Adrenal gland (tissue), 19 donors: ENCODE results near the gene FBLN2. TPM values are rescaled to one million over a fixed set of nuclear protein-coding genes. Genes with fewer than 3 reads are reported as not detected.
A peak's percentile ranks its signal among the peaks of the same experiment; 100 is the strongest.
"Not testable (repeated sequence)": the region's sequence is repeated elsewhere in the genome, so short reads cannot be mapped to it uniquely, and the experiment has no call there.

Experiments used
- DNase-seq, 7 donors: peaks; one replicate each; pipeline ENCODE4 v3.0.0-alpha.2; 2019 to 2020
- H3K27ac ChIP-seq, 5 donors: fragments of 200-600 bp; sonication (generic) in 4 of 5; 1 replicate in 3 of 5; 2 replicates in 2 of 5; pipeline versions ENCODE4 v1.5.1 to v1.8.0; 2016 to 2020; ENCODE audit warnings: mild to moderate bottlenecking in 1 of 5
- H3K27me3 ChIP-seq: fragments of 200-600 bp; 2 replicates; pipeline ENCODE4 v1.8.0; 2021
- H3K36me3 ChIP-seq, 2 donors: fragments of 200-600 bp; replicated peaks in 1 of 2; 1 replicate in 1 of 2; 2 replicates in 1 of 2; pipeline versions ENCODE4 v1.5.1 to v1.8.0; 2018 to 2022
- H3K4me1 ChIP-seq, 2 donors: fragments of 200-600 bp; replicated peaks in 1 of 2; 1 replicate in 1 of 2; 2 replicates in 1 of 2; pipeline versions ENCODE4 v1.5.1 to v1.8.0; 2018 to 2021
- H3K4me3 ChIP-seq, 4 donors: fragments of 200-600 bp; sonication (generic) in 3 of 4; one replicate each; pipeline ENCODE4 v1.5.1; 2016 to 2018
- H3K9me3 ChIP-seq, 3 donors: fragments of 200-600 bp; sonication (generic) in 1 of 3; replicated peaks in 1 of 3; 1 replicate in 2 of 3; 2 replicates in 1 of 3; pipeline versions ENCODE4 v1.5.1 to v1.8.0; 2016 to 2021
- POLR2A ChIP-seq, 2 donors: fragments of 450-650 bp; IDR thresholded peaks; one replicate each; pipeline ENCODE4 v1.6.1; 2017; ENCODE audit warnings: antibody characterized with exemption in 2 of 2, mild to moderate bottlenecking in 2 of 2, moderate library complexity in 1 of 2
- WGBS, 4 donors: extraction: QIAGEN DNeasy Blood & Tissue Kit in 2 of 4; methylation state at CpG; one replicate each; pipeline versions ENCODE4 v1.1.5 to v1.1.7; 2013 to 2017; 5-methylcytosine and 5-hydroxymethylcytosine counted together
- intact Hi-C, 2 donors: fragments of 100-400 bp; cut with DNase I; formaldehyde crosslinking; loops; one replicate each; pipeline versions ENCODE4 v1.14.1 to v1.15.0; 2022 to 2023
- long read RNA-seq, 10 donors: library from polyadenylated mRNA in 3 of 10; unstranded in 2 of 10; stranded (forward) in 1 of 10; transcript quantifications; one replicate each; pipeline ENCODE4 v2.0.0 and lab custom pipeline, GENCODE V29; 2021 to 2026
- polyA plus RNA-seq, 3 donors: library from polyadenylated mRNA; stranded (reverse); fragments of 200-250 nt in 2 of 3; fragments of 350-450 nt in 1 of 3; fragmentation: Illumina TruSeq in 1 of 3; extraction: RNeasy Lipid Tissue Mini Kit (QIAGEN cat#74804) in 1 of 3; gene quantifications; one replicate each; pipeline ENCODE4 v1.2.3, GENCODE V29; 2013 to 2014
- total RNA-seq, 9 donors: library from RNA; depleted of rRNA in 4 of 9; stranded (reverse); fragments of >200 nt in 4 of 9; fragments of 120-200 nt in 1 of 9; fragmentation: NEBNext Ultra II Directional in 1 of 9; extraction: Animal tissue kit (Norgen Biotek cat#: 25700) in 1 of 9; gene quantifications; one replicate each; pipeline versions ENCODE4 v1.1.0 to v1.2.4, GENCODE V29; 2013 to 2023
- TF ChIP-seq, protein P1 (sequence below), 6 experiments: fragments of 450-650 bp in 4 of 6; fragments of 200-600 bp in 2 of 6; sonication (generic) in 1 of 6; IDR thresholded peaks; 1 replicate in 5 of 6; 2 replicates in 1 of 6; pipeline versions ENCODE4 v1.5.1 to v1.8.0; 2016 to 2021; ENCODE audit warnings: antibody characterized with exemption in 6 of 6, mild to moderate bottlenecking in 2 of 6, moderate library complexity in 1 of 6
- donor health status: healthy with polysubstance abuse.
- donor health status: Bipolar disorder and iron deficiency.
- donor health status: DM: yes; HTN: yes; CAD: no.
- donor health status: DM: no; HTN: no; CAD: no.
- donor health status: DM: no; HTN: no; CAD: no.
- donor health status: DM: yes; HTN: yes; CAD: no.

FBLN2 gene
- total RNA-seq (10 to 100 TPM in 3 of 9 donors, 1 to 10 TPM in 6; 4.6 to 31.5 (median 7.9) TPM), polyA plus RNA-seq (10 to 100 TPM in 1 of 3 donors, 1 to 10 TPM in 2; 1.8 to 16.2 (median 3.4) TPM)
- long read RNA-seq, donor 1 = 0 reads
- long read RNA-seq, donor 2 = 0 reads
- long read RNA-seq, donor 3 = 0 reads
- long read RNA-seq, donor 4, partial matches to known transcripts = 1 of 1 reads
- long read RNA-seq, donor 4, other reads (novel, unspliced or antisense) = 0 of 1 reads
- long read RNA-seq, donor 5, full-length matches to known transcripts = 10 of 13 reads
- long read RNA-seq, donor 5, partial matches to known transcripts = 1 of 13 reads
- long read RNA-seq, donor 5, other reads (novel, unspliced or antisense) = 2 of 13 reads
- long read RNA-seq, donor 6, partial matches to known transcripts = 3 of 5 reads
- long read RNA-seq, donor 6, other reads (novel, unspliced or antisense) = 2 of 5 reads
- long read RNA-seq, donor 7 = 0 reads
- long read RNA-seq, donor 8, full-length matches to known transcripts = 2 of 7 reads
- long read RNA-seq, donor 8, partial matches to known transcripts = 5 of 7 reads
- long read RNA-seq, donor 8, other reads (novel, unspliced or antisense) = 0 of 7 reads
- long read RNA-seq, donor 9, full-length matches to known transcripts = 1 of 1 reads
- long read RNA-seq, donor 9, partial matches to known transcripts = 0 of 1 reads
- long read RNA-seq, donor 9, other reads (novel, unspliced or antisense) = 0 of 1 reads
- long read RNA-seq, donor 10 = 0 reads

DNA sequence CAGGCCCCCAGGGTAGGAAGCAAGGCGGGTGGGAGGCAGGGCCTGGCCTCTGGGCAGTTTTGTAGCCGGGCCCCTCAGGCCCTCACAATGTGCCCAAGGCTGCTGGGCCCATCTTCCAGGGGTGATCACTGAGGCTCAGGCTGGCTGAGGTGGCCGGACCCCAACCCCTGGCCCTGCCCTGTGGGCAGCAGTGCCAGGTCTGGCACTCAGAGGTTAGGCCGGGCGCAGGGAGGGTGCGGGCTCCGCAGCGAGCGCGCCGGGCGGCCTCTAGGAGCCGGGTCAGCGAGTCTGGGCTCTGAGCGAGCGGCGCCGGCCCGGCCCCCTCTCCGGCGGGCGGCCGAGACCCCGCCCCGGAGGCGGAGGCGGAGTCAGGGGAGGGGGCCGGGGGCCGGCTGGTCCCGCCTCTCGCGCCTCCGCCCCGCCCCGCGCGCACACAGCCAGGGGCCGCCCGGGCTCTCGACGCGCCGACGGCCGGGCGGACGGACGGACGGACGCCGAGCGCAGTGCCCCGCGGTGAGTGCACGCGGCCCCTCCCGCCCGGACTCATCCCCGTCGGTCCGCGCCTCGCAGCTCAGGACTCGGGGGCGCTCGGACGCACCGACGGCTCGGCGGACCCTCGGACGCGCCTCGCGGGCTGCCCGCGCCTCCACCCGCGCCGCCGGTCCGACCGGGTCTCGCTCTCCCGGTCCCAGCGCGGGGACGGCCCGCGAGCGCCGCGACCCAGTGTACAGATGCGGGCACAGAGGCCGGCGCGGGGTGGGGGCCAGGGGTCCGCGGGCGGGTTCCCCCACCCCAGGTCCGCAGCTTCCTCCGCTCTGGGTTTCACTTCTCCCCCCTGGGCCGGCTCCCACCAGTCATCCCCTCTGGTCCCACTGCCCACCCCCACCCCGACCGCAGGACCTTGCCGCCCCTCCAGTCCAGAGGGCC is at the start of gene FBLN2:
Gene FBLN2 (plus strand): TSS at position 430 of the 927 bp plus-strand sequence. CDS start 21,231 bp downstream, outside the sequence.
- Histone ChIP-seq H3K9me3 (no peaks in the 10 kb centered on the region), H3K36me3 (no peaks in the 10 kb centered on the region), H3K4me3 (no peak within 1 kb of the TSS), H3K27me3 (peaks cover 20% of the 10 kb centered on the region), H3K4me1 (no peaks in the 10 kb centered on the region), H3K27ac (no peak within 1 kb of the TSS)
- intact Hi-C loops = no loop called here
- DNase-seq = peak in 1 of 7 donors; percentile 12
- TF ChIP-seq, protein P1, sequence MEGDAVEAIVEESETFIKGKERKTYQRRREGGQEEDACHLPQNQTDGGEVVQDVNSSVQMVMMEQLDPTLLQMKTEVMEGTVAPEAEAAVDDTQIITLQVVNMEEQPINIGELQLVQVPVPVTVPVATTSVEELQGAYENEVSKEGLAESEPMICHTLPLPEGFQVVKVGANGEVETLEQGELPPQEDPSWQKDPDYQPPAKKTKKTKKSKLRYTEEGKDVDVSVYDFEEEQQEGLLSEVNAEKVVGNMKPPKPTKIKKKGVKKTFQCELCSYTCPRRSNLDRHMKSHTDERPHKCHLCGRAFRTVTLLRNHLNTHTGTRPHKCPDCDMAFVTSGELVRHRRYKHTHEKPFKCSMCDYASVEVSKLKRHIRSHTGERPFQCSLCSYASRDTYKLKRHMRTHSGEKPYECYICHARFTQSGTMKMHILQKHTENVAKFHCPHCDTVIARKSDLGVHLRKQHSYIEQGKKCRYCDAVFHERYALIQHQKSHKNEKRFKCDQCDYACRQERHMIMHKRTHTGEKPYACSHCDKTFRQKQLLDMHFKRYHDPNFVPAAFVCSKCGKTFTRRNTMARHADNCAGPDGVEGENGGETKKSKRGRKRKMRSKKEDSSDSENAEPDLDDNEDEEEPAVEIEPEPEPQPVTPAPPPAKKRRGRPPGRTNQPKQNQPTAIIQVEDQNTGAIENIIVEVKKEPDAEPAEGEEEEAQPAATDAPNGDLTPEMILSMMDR (IDR thresholded peaks at IDR 0.05) = no peak
- TF ChIP-seq POLR2A (IDR thresholded peaks at IDR 0.05) = no peak
- WGBS, 4 donors = 6 to 19% (median 9%) methylated on average over 13 to 107 of the region's 107 CpGs

DNA sequence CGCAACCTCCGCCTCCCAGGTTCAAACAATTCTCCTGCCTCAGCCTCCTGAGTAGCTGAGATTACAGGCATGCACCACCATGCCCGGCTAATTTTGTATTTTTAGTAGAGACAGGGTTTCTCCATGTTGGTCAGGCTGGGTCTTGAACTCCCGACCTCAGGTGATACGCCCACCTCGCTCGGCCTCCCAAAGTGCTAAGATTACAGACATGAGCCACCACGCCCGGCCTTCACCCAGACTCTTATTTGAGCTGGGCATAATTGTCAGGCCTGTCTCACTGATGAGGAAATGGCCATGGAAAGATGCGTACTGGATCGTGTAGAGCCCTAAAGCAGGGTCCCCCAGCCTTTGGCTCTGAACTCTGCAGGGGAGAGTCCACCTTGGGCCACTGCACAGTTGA is 49.7 kb upstream of the FBLN2 start:
- H3K4me3 ChIP-seq, H3K4me1 ChIP-seq, intact Hi-C loops, H3K36me3 ChIP-seq, DNase-seq, H3K27me3 ChIP-seq, H3K9me3 ChIP-seq, H3K27ac ChIP-seq: not testable (repeated sequence)
- 93 to 96% (median 95%) methylated on average over 10 to 11 of the region's 11 CpGs for WGBS, 4 donors

DNA sequence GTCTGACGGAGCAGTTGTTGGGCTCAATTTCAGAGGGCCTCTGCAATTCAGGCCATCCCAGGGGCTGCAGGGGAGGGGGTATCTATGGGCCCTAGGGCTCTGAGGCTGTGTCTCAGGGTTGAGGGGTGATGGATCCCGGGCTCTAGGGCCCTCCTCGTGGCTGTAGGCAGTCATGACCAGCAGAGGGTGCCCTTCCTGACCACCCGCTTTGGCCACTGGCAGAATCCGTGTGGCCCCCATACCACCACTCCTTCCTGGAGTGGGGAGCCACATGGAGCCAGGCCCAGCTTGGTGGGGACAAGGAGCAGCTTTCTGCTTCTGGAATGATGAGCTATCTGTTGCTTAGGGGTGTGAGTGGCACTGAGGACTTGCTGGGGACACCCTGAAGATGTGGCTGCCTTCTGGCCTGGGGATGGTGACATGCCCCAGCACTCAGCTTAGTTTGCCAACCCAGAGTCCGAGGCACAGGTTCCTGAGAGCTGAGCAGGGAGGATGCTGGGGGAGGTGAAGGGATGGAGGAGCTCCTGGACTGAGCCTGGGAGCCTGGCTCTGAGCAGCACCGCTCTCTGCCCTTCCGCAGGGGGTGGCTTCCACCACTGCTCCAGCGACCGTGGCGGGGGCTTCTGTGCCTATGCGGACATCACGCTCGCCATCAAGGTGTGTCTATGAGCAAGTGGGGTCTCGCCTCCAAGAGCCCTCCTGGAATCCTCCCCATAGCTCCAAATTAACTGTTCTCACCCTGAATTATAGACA is 48.6 kb upstream of the FBLN2 start:
- no peak overlapping the region for H3K27ac ChIP-seq
- intact Hi-C loops = loop anchor here in 1 of 2 donors (2.0 kb wide), 1 partner anchor 148 kb away; no protein-coding TSS in a partner anchor
- 88 to 97% (median 90%) methylated on average over 7 to 15 of the region's 15 CpGs for WGBS, 4 donors
- no peaks in the 10 kb centered on the region for H3K9me3 ChIP-seq
- H3K27me3 ChIP-seq = no peaks in the 10 kb centered on the region
- no peak for DNase-seq
- H3K4me1 ChIP-seq = no peaks in the 10 kb centered on the region
- TF ChIP-seq, protein P1 (IDR thresholded peaks at IDR 0.05) = peak in 4 of 6 experiments; percentile 16 to 37 (median 29)
- no peak for TF ChIP-seq POLR2A (IDR thresholded peaks at IDR 0.05)
- H3K4me3 ChIP-seq = no peak overlapping the region
- no peaks in the 10 kb centered on the region for H3K36me3 ChIP-seq

DNA sequence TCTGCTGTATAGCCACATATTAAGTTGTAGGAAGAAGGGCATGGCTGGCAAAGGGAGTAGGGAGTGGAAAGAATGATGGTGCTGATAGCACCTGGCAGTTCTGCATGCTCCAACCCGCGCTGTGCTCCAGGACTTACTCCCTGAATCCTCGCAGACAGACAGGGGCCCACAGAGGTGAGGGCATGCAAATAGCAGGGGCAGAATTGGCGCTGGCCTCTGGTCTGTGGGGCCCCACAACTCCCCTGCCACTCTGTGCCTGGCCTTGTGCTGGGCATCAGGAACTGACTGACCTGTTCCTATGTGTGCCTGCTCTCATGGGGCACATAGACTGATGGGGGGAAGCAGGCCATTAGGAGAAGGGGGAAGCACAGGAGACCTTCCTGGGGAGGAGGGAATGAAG is 47.9 kb upstream of the FBLN2 start:
- H3K36me3 ChIP-seq = no peaks in the 10 kb centered on the region
- H3K4me3 ChIP-seq = no peak overlapping the region

More for the DNA sequence above, 47.9 kb upstream of the FBLN2 start:
- Histone ChIP-seq H3K27me3 (no peaks in the 10 kb centered on the region), H3K27ac (no peak overlapping the region), H3K9me3 (no peaks in the 10 kb centered on the region), H3K4me1 (no peaks in the 10 kb centered on the region)
- WGBS, 4 donors = 80 to 100% (median 94%) methylated on average over 1 to 4 of the region's 4 CpGs
- TF ChIP-seq POLR2A (IDR thresholded peaks at IDR 0.05) = no peak
- TF ChIP-seq, protein P1 (IDR thresholded peaks at IDR 0.05) = no peak
- DNase-seq = no peak
- intact Hi-C loops = loop anchor here in 1 of 2 donors (2.0 kb wide), 1 partner anchor 148 kb away; no protein-coding TSS in a partner anchor
